Esophagus squamous epithelium (tissue), 4 donors: ENCODE measurements around the gene PIM2.

Experiments used
- CTCF ChIP-seq, 6 experiments: fragments of 450-650 bp in 4 of 6; fragments of 200-600 bp in 2 of 6; sonication (generic) in 2 of 6; IDR thresholded peaks; one replicate each; pipeline ENCODE4 v1.5.1; 2016 to 2019; ENCODE audit warnings: antibody characterized with exemption in 6 of 6, mild to moderate bottlenecking in 4 of 6, moderate library complexity in 4 of 6
- POLR2A ChIP-seq, 4 donors: fragments of 450-650 bp; IDR thresholded peaks; one replicate each; pipeline ENCODE4 v1.6.1; 2017; ENCODE audit warnings: antibody characterized with exemption in 4 of 4, mild to moderate bottlenecking in 4 of 4, moderate library complexity in 3 of 4

- TF ChIP-seq CTCF (IDR thresholded peaks at IDR 0.05), result no peak
- no peak for TF ChIP-seq POLR2A (IDR thresholded peaks at IDR 0.05)
These were observed 49.6 kb upstream of the PIM2 start for GRCh38 chrX:48968377-48968776.
